NCI-H187 (cell line): ENCODE data around the gene HOXC13.
A peak's percentile ranks its signal among the peaks of the same experiment; 100 is the strongest.

Experiments used
- DNase-seq, 2 experiments: peaks; one replicate each; lab custom pipeline; 2025; lab: John Stamatoyannopoulos, UW

The HOXC13 gene

DNA sequence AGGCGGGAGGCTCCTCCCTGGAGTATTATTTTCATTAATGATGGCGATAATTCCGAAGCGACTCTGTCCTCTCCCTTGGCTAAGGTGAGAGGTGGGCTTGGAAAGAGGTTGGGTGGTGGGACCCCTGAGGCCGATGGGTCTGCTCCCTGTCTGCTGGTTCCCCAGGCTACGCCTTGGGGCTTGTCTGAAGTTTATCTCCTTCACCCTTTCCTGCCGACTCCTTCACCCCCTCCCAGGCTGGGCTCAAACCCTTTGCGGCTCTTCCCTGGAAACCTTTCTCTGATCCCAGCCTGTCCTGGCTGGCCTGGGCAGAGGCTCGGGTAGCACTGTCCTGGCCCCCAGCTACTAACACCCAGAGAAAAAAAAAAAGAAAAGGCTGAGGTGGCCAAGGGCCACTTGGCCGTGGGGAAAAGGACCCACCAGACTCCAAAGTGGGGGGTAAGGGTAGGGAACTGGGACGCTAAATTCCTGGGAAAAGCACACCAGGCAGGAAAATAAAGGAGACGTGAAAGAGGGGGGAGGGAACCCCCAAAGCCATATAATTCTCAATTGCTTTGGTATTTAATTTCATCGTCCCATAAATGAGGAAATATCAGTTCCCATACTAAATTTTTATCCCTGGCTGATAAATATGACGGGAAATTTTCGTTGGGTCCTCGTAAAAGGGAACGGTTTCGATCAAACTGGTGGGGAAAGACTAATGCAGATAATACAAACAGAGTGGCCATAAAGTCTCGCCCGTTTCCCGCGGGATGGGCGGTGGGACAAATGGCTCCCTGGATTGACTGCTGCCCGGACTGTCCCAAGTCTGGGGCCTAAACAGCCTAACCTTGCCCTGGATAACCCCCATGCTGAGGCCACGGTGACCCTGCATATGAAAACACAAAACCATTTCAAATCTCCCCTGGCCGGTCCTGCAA, 44.3 kb downstream of the HOXC13 start:
- no peak for DNase-seq

DNA sequence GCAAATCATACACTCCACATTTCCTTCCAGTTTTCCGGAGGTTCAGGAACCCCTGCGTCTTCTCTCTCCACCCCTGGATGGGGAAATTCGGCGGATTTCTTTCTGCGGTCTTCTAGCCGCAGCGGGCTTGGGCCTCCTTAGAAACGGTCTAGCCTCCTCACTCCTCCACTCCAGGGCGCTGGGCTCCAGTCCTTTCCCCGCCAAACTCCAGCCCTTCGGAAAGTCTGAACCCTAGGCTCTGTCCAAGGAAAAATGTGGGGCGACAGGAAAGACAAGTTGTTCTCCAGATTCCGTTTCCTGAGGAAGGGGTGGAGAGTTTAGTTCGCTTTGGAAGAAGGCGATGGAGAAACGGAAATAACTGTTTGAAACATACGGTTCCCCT, 44.9 kb downstream of the HOXC13 start:
- DNase-seq: no peak

GRCh38 chr12:53983950-53984572, 45.4 kb downstream of the HOXC13 start:
- DNase-seq: no peak

- DNase-seq: peak; percentile 92 to 98
Measured at GRCh38 chr12:53984901-53985691, 46.5 kb downstream of the HOXC13 start, which contains the start of gene HOXC10. Gene HOXC10 (plus strand): TSS chr12:53985146. CDS start chr12:53985260, 114 bp downstream.

- DNase-seq: peak in 1 of 2 experiments; percentile 77
Measured at GRCh38 chr12:53985692-53985993, 47.0 kb downstream of the HOXC13 start.

GRCh38 chr12:53985994-53986685, 47.5 kb downstream of the HOXC13 start:
- peak in 1 of 2 experiments; percentile 73 for DNase-seq

- DNase-seq: peak in 1 of 2 experiments; percentile 47
Measured at GRCh38 chr12:53986686-53987483, 48.3 kb downstream of the HOXC13 start.

- DNase-seq: peak in 1 of 2 experiments; percentile 28
Measured at GRCh38 chr12:53987787-53988230, 49.2 kb downstream of the HOXC13 start.

DNA sequence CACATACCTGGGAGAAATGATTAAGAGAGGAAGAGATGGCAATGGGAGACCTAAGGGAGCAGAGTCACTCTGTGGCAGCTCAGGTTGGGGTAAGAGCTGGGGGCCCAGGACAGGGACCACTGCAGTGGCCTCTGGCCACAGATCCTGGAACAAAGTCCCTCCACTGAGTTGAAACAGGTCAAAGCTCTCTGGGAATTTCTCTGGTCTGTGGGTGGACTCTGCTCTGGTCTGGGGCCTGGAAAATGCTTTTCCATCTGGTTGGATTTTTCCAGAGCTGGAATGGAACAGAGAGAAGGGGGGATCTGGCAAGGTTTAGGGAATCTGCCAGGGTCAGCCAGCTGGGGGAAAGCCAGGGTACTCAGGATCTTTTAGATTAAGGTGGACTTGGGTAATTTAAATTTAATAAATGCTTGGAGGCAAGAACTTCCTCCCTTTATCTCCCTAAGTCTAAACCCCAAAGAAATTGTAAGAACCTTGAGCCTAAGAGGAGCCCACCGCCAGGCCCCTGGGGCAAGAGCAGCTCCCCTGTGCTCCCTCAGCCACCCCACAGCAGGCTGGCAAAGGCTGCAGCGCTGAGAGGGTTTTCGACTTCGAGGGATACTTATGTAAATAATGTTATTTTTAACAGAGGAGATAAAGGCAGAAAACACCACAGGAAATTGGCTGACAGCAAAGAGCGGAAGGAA, 50.1 kb downstream of the HOXC13 start:
- DNase-seq: no peak

- peak; percentile 39 to 82 for DNase-seq
Measured at GRCh38 chr12:53989227-53990113, 50.8 kb downstream of the HOXC13 start.

- DNase-seq: peak; percentile 49 to 59
Measured at GRCh38 chr12:53990311-53991076, 51.9 kb downstream of the HOXC13 start.

GRCh38 chr12:53991077-53991460, 52.4 kb downstream of the HOXC13 start:
- no peak for DNase-seq

- peak in 1 of 2 experiments; percentile 58 for DNase-seq
Measured at GRCh38 chr12:53992377-53992889, 53.8 kb downstream of the HOXC13 start.

DNA sequence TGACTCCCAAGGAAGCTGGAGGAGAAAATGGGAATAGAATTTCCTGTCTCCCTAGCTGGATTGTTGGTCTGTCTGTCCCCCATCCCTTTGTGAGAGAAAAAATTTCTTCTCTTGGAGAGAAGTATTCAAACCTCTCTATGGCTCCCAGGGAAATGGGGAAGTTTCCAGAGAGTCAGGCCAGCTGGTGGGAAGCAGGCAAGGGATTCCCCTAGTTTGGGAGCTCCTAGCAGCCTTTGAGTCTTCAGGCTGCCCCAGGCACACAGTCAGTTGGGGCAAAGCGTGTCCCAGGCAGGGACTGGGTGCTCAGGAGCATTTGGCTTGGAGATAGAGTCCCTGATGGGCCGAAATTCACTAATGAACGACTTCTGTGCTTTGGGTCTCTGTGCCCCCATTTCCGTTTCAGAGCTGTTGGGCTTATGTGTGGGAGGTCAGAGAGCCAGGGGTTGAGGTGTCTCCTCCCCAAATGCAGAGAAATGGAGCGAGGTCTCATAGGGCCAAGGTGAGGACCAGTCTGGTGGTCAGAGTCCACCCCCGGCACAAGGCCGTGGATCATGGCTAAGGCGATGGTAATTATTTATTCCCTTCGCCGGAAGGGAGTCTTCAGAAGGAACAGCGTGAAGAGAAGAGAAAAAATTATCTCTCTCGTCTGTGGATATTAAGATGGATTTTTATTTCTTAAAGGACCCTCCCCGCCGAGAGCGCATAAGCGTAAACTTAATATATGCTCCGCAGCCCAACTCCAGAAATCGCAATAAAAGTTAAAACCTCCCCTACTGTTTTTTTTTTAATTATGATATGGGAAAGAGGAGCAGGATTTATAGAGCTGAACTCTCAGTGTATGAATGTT, 54.8 kb downstream of the HOXC13 start:
- DNase-seq: peak in 1 of 2 experiments; percentile 22

DNA sequence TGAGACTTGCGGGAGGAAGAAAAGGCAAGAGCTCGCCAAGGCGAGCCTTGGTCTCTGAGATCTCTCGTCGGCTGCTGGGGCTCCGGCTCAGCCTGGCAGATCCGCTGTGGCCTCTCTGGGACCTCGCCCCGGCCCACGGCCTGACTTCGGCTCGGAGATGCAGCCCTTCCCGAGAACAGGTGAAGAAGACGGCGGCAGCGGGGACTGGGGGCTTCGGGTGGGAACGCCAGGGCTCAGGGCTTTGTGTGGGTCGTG, 55.3 kb downstream of the HOXC13 start:
- no peak for DNase-seq

DNA sequence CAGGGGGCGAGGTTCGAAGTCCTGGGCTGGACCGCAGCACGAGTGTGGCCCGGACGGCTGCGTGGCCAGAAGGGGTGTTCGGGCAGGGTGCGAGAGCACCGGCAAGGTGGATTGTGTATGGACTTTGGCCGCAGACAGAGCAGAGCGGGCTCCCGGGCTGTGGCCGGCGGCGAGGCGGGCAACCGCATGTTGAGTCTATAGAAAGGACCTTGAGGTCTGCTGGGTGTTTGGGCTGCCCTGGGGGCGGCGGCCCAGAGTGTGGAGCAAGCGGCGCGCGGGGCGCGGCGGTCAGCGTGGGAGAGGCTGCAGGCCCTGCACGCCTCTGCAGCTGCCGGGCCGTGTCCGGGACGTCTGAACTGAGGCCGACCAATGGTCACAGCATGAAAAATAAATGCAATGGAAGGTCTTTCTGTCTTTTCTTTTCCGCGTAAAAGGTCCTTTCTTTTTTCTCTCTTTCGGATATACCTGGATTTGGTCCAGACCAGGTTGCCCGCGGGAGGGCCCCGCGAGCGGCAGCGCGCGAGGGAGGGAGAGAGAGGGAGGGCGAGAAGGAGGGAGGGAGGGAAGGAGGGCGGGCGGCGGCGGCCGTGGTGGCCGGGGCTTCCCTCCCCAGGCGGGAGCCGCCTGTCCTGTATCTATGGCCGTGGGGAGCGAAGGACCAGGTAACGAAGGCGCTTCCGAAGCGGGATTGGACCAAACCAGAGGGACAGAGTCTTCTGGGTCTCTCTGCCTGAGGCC, 55.8 kb downstream of the HOXC13 start:
- no peak for DNase-seq

- DNase-seq: no peak
Measured at GRCh38 chr12:53995002-53995377, 56.4 kb downstream of the HOXC13 start.
